ENCODE results near the gene HOXB3.

The HOXB3 gene

DNA sequence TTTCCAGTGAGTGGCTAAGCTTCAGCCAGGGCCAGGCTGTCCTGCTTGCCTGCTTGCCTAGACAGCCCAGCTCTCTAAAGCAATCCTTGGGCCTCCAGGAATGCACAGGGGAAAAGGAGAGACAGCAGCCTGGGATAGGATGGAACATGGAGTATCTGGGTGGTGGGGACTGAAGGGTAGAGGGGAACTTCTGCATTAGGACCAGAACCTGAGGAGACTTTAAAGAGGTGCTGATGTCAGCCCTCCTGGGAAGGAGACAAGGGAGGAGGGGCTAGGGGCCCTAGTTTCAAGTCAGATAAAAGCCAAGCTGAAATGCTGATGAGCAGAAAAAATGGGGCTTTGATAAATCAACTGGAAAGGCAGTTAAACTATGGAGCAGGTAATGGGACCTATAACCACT is 19.0 kb upstream of the HOXB3 start:
- no peak for TF ChIP-seq ZFX (IDR thresholded peaks at IDR 0.05; ENCODE audit: borderline replicate concordance)
- peak overlapping the region; percentile 96 for H3K27ac ChIP-seq

- TF ChIP-seq ZFX (IDR thresholded peaks at IDR 0.05; ENCODE audit: borderline replicate concordance) = no peak
- no peak for TF ChIP-seq CTCF (IDR thresholded peaks at IDR 0.05)
- peak overlapping the region; percentile 96 for H3K27ac ChIP-seq
Measured at GRCh38 chr17:48608494-48608834, 18.4 kb upstream of the HOXB3 start.

- H3K27ac ChIP-seq = peak overlapping the region; percentile 96
- TF ChIP-seq CTCF (IDR thresholded peaks at IDR 0.05) = no peak
- TF ChIP-seq ZFX (IDR thresholded peaks at IDR 0.05; ENCODE audit: borderline replicate concordance) = no peak
Measured at GRCh38 chr17:48606892-48607614, 17.0 kb upstream of the HOXB3 start.

DNA sequence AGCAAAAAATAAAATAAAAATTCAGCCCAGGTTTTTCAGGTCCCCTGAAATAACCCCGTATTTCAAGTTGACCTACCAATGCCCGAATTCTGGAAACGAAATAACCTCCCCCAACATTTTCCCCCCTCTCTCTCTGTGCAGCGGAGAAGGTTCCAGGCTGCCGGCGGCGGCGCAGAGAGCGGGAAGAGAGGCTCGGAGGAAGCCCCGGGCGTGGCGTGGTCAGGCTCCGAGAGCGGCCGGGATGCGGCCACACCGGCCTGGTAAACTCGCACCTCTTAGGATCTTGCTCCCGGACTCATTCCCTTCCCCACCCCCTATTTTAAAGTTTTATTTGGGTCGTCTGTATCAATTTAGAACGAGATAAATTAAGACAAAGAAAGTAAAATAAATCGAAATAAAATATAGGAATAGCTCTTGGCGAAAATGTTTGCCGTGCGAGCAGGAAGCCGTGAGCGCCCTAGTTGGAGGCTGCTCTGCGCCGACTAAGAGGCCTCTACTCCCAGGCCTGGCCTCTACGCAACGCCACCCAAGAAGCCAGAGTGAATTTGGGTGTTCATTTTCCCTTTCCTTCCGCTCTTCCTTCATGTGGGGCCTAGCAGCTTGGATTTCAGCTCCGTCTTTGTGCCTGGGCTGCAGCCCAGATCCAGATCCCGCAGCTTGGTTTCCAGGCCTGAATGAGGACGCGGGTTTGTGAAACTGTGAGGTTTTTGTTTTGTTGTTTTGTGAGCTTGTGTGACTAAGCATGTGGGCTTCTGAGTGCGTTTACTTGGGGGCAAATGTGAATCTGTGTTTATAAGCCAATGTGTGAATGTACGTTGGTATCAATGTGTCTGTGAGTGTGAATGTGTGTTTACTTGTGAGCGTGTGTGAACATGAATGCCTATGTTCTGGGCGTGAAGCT is 16.2 kb upstream of the HOXB3 start:
- TF ChIP-seq CTCF (IDR thresholded peaks at IDR 0.05) (no peak), ZFX (IDR thresholded peaks at IDR 0.05; ENCODE audit: borderline replicate concordance) (no peak)
- peak overlapping the region; percentile 96 for H3K27ac ChIP-seq

DNA sequence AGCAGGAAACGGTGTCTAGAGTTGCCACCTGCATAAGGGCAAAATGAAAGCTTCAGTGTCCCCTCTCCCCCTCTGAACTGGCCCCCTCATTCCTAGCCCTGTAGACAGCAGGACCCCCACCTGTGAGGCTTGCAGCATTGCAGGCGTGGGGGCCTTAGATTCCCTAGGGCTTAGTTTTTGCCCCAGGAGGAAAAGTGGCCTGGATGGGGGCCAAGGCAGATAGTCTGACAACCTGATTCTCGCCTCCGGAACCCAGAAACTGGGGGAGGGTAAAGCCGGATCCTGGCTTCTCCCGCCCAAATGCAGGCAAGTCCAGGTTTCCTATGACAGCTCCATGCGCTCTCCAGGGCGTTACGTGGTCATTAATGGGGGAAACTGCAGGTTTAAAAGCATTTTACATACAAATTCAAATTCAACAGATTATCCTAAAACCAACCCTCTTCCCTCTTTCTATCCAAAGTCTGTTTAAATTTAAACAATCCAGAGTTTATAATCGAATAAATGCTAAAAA is 15.4 kb upstream of the HOXB3 start:
- TF ChIP-seq ZFX (IDR thresholded peaks at IDR 0.05; ENCODE audit: borderline replicate concordance) = no peak
- TF ChIP-seq CTCF (IDR thresholded peaks at IDR 0.05) = no peak
- H3K27ac ChIP-seq = peak overlapping the region; percentile 96

GRCh38 chr17:48604770-48605329 is 14.8 kb upstream of the HOXB3 start, which contains the start of gene HOXB6:
Gene HOXB6 (minus strand): TSS chr17:48604986. CDS start chr17:48598150, 6,836 bp downstream.
- peak within 1 kb of the TSS; percentile 96 for H3K27ac ChIP-seq
- no peak for TF ChIP-seq ZFX (IDR thresholded peaks at IDR 0.05; ENCODE audit: borderline replicate concordance)
- no peak for TF ChIP-seq CTCF (IDR thresholded peaks at IDR 0.05)

DNA sequence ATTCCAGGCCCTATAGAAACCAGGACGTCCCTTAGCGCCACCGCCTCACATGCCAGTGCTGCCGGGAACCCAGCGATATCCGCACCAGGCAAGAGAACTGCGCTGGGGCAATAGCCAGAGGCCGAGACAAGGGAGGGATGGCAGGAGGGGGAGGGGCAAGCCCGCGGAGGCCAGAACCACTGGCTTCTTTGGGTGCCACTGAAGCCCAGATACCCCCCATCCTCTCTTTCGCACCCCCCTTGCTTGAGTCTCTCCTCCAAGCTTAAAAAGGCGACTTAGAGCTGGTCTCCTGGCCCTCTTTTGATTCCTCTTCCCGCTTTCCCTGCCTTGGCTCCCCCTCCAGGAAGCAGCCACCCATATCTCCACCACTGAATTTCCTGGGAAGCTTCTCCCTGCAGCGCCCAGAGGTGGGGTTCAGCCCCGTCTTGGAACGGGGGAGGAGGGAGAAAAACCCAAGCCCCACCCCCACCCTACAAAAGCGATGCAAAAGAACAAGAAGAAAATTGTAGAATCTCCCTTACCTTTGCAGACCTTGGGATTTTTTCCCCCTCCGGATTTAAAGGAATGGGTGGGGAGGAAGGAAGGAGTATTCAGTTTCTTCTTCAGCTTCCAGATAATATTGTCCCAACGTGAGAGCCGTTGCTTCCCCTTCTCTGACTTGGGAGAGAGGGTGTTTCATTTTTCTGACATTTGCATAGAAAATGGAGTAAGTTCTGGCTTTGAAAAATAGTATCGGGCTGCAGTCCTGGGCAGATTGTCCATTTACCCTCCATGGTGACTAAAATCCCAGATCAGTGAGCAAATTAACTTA is 14.1 kb upstream of the HOXB3 start:
- no peak for TF ChIP-seq ZFX (IDR thresholded peaks at IDR 0.05; ENCODE audit: borderline replicate concordance)
- TF ChIP-seq CTCF (IDR thresholded peaks at IDR 0.05) = no peak
- H3K27ac ChIP-seq = peak overlapping the region; percentile 96

All from 22Rv1 (cell line).